Progenitor cell of endocrine pancreas (in vitro differentiated cells): Measurements from ENCODE around the gene DENND5B. TPM values are rescaled to one million over a fixed set of nuclear protein-coding genes. Genes with fewer than 3 reads are reported as not detected.

Experiments used
- DNase-seq: peaks from one replicate; pipeline ENCODE4 v3.0.0; 2021; ENCODE audit warnings: low spot score; ENCODE audit not compliant: unreplicated experiment
- H3K27ac Mint-ChIP-seq: 2 replicates; pipeline ENCODE4 v1.8.0; 2021; ENCODE audit warnings: mild to moderate bottlenecking, moderate library complexity, mixed read lengths
- H3K27me3 Mint-ChIP-seq: 2 replicates; pipeline ENCODE4 v1.8.0; 2021; ENCODE audit warnings: mixed read lengths
- H3K36me3 Mint-ChIP-seq: 2 replicates; pipeline ENCODE4 v1.8.0; 2022; ENCODE audit warnings: mixed read lengths; ENCODE audit not compliant: insufficient read depth
- H3K4me1 Mint-ChIP-seq: 2 replicates; pipeline ENCODE4 v1.8.0; 2021; ENCODE audit warnings: low read depth, mixed read lengths
- H3K4me3 Mint-ChIP-seq: 2 replicates; pipeline ENCODE4 v1.8.0; 2021; ENCODE audit warnings: low read depth, mild to moderate bottlenecking, moderate library complexity, mixed read lengths
- H3K9me3 Mint-ChIP-seq: 2 replicates; pipeline ENCODE4 v1.8.0; 2021; ENCODE audit warnings: low read depth, mixed read lengths
- total RNA-seq: library from RNA; stranded (reverse); gene quantifications from 2 replicates; pipeline ENCODE4 v1.2.1, GENCODE V29; 2021
- TF ChIP-seq, protein P1 (sequence below): fragments of 200-600 bp; sonication (generic); IDR thresholded peaks from one replicate; pipeline ENCODE4 v1.5.0; 2021; ENCODE audit warnings: antibody characterized with exemption, mild to moderate bottlenecking; ENCODE audit not compliant: unreplicated experiment

DENND5B gene
- total RNA-seq, 1 donor from 2014 or later, result 35.0 TPM

DNA sequence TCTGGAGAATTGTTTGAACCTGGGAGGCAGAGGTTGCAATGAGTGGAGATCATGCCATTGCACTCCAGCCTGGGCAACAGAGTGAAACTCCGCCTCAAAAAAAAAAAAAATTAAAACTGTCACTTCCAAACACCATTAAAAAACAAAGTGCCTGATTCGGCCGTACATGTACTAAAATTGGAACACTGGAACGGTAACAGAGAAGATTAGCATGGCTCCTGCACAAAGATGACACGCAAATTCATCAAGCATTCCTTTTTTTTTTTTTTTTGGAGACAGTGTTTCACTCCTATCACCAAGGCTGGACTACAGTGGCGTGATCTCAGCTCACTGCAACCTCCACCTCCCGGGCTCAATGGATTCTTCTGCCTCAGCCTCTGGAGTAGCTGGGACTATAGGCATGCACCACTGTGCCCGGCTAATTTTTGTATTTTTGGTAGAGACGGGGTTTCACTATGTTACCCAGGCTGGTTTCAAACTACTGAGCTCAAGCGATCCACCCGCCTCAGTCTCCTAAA, 224.8 kb downstream of the DENND5B start:
- H3K9me3 Mint-ChIP-seq, result peaks cover 3% of the 10 kb centered on the region
- no peaks in the 10 kb centered on the region for H3K36me3 Mint-ChIP-seq
- H3K27ac Mint-ChIP-seq, result no peak overlapping the region
- H3K27me3 Mint-ChIP-seq, result no peaks in the 10 kb centered on the region
- peaks cover 52% of the 10 kb centered on the region for H3K4me1 Mint-ChIP-seq
- H3K4me3 Mint-ChIP-seq, result no peak overlapping the region
- TF ChIP-seq, protein P1, sequence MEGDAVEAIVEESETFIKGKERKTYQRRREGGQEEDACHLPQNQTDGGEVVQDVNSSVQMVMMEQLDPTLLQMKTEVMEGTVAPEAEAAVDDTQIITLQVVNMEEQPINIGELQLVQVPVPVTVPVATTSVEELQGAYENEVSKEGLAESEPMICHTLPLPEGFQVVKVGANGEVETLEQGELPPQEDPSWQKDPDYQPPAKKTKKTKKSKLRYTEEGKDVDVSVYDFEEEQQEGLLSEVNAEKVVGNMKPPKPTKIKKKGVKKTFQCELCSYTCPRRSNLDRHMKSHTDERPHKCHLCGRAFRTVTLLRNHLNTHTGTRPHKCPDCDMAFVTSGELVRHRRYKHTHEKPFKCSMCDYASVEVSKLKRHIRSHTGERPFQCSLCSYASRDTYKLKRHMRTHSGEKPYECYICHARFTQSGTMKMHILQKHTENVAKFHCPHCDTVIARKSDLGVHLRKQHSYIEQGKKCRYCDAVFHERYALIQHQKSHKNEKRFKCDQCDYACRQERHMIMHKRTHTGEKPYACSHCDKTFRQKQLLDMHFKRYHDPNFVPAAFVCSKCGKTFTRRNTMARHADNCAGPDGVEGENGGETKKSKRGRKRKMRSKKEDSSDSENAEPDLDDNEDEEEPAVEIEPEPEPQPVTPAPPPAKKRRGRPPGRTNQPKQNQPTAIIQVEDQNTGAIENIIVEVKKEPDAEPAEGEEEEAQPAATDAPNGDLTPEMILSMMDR, result no peak
- DNase-seq, result no peak

DNA sequence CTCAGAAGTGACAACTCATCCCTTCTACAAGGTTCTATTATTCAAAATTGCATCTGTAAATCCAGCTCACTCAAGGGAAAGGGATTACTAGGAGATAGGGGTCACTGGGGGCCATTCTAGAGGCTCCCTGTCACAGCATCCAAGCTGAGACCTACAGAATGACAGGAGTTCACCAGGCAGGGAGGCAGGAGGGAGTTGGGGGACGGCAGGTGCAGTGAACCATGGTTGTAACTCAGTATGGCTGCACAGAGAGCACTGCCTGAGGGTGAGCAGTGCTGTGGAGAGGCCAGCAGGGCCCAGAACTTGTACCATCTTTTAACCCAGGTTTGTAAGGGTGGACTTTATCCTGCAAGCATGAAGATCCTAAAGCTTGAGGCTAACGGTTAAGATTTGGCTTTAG, 227.1 kb downstream of the DENND5B start:
- Mint-ChIP-seq H3K27me3 (no peaks in the 10 kb centered on the region), H3K9me3 (peaks cover 3% of the 10 kb centered on the region)

DNA sequence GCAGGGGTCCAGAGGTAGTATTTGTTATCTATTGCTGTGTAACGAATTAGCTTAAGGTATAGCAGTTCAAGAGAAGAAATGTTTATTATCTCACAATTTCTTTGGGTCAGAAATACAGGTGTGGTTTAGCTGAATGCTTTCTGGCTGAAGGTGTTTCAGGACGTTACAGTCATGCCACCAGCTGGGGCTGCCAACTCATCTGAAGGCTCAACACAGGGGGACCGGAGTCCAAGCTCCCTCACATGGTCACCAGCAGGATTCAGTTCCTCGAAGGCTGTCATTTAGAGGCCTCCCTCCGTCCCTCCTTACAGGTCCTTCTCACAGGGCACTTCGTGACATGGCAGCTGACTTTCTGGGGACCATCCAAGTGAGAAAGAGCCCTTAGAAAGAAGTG, 227.5 kb downstream of the DENND5B start:
- H3K4me3 Mint-ChIP-seq, result no peak overlapping the region
- H3K27ac Mint-ChIP-seq, result peak overlapping the region; percentile 95
- no peaks in the 10 kb centered on the region for H3K27me3 Mint-ChIP-seq
- peaks cover 25% of the 10 kb centered on the region for H3K4me1 Mint-ChIP-seq
- TF ChIP-seq, protein P1, result no peak
- H3K9me3 Mint-ChIP-seq, result peaks cover 3% of the 10 kb centered on the region
- H3K36me3 Mint-ChIP-seq, result no peaks in the 10 kb centered on the region
- no peak for DNase-seq

More for the DNA sequence above, 227.1 kb downstream of the DENND5B start:
- Mint-ChIP-seq H3K36me3 (no peaks in the 10 kb centered on the region), H3K4me3 (no peak overlapping the region), H3K27ac (peak overlapping the region; percentile 95), H3K4me1 (peaks cover 29% of the 10 kb centered on the region)
- TF ChIP-seq, protein P1, result no peak
- no peak for DNase-seq

GRCh38 chr12:31362759-31363415, 228.0 kb downstream of the DENND5B start:
- H3K9me3 Mint-ChIP-seq, result peaks cover 3% of the 10 kb centered on the region
- H3K4me1 Mint-ChIP-seq, result peaks cover 25% of the 10 kb centered on the region
- no peaks in the 10 kb centered on the region for H3K36me3 Mint-ChIP-seq
- H3K27me3 Mint-ChIP-seq, result no peaks in the 10 kb centered on the region
- H3K27ac Mint-ChIP-seq, result peak overlapping the region; percentile 95
- TF ChIP-seq, protein P1, result no peak
- H3K4me3 Mint-ChIP-seq, result peak overlapping the region; percentile 28
- no peak for DNase-seq

GRCh38 chr12:31362115-31362758, 228.7 kb downstream of the DENND5B start:
- no peak for DNase-seq
- H3K4me3 Mint-ChIP-seq, result peak overlapping the region; percentile 28
- H3K4me1 Mint-ChIP-seq, result peaks cover 25% of the 10 kb centered on the region
- TF ChIP-seq, protein P1, result peak; percentile 27
- no peaks in the 10 kb centered on the region for H3K27me3 Mint-ChIP-seq
- peaks cover 3% of the 10 kb centered on the region for H3K9me3 Mint-ChIP-seq
- H3K36me3 Mint-ChIP-seq, result no peaks in the 10 kb centered on the region
- peak overlapping the region; percentile 95 for H3K27ac Mint-ChIP-seq
